HG03108 (cell line): Measurements from ENCODE around the gene ZMYM3.
"Not testable (repeated sequence)": the region's sequence is repeated elsewhere in the genome, so short reads cannot be mapped to it uniquely, and the experiment has no call there.

Experiments
- ATAC-seq: cut with Tn5 transposase; IDR thresholded peaks from one replicate; pipeline ENCODE4 v1.9.1; 2021; ENCODE audit warnings: moderate library complexity; ENCODE audit not compliant: unreplicated experiment

ZMYM3 gene

DNA sequence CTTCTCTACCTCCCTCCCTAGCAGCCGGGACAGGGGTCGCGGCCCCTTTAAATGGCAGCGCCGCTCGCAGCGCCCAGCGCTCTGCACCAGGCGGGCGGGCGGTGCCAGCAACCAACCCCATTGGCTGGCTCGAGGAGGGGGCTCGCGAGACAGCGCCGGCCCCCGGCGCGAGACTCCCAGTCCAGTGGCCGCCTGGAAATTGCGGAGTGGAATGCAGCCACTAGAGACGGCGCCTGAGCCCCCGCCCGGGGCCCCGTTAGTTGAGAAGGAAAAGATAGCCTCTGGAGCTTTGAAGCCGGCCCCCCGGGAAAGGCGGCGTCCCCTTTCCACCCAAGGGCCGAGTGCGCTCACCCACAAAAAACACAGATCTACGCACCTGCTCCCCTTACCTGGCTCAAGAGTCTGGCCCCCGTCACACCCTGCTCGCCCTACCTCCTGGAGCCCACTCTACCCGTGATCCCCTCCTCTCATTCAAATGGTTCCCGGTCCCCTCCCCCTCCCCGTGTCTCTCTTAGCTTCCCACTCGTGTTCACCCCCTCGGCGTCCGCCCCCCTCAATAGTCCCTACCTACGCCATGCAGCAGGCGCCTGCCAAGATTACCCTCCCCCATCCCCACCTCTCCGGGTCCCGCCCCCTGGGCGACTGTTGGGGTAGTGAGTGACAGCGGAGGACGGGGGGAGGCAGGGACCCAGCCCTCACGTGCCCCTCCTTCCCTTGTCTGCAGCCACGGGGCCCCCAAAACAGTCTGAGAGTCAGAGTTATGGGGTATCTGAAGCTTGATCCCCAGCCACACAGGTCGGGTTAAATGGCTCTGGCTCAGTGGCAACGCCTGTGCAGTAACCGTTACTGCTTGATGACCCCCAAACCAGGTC, at the start of gene ZMYM3:
Gene ZMYM3, minus strand, starts transcription at position 49 of the 872 bp plus-strand sequence. CDS start 885 bp downstream, outside the sequence.
- peak; percentile 79 for ATAC-seq

DNA sequence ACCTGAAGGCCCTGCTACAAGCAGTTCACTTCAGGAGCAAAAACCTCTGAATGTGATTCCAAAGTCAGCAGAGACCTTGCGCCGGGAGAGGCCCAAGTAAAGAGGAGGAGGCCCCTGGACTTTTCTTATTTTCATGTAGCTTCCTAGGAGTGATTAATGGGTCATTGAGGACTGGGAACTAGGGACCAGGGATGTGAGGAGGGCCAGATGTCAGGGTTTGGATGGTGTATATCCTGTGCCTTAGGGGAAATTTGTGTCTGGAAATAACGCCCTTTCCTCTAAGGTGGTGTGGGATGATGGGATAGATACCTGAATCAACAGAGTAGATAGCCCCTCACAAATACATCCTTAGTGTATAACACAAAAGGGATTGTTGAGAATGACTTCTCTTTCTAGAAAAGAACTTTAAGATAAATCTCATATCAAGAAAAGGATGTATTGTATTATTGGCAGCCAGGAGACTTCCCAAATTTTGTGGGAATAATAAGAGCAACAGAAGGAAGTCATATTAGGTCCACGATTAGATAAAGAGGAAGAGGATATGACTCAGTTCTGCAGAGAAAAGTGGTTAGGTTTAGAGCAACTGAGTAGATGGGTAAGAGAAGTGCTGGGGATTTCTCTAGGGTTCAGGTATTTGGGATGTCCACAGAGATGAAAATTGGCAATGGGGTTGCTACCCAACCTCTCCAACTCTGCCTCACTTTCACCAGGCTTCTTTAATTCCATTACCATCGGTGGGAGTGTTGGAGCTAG, 48.7 kb upstream of the ZMYM3 start:
- ATAC-seq, result no peak

DNA sequence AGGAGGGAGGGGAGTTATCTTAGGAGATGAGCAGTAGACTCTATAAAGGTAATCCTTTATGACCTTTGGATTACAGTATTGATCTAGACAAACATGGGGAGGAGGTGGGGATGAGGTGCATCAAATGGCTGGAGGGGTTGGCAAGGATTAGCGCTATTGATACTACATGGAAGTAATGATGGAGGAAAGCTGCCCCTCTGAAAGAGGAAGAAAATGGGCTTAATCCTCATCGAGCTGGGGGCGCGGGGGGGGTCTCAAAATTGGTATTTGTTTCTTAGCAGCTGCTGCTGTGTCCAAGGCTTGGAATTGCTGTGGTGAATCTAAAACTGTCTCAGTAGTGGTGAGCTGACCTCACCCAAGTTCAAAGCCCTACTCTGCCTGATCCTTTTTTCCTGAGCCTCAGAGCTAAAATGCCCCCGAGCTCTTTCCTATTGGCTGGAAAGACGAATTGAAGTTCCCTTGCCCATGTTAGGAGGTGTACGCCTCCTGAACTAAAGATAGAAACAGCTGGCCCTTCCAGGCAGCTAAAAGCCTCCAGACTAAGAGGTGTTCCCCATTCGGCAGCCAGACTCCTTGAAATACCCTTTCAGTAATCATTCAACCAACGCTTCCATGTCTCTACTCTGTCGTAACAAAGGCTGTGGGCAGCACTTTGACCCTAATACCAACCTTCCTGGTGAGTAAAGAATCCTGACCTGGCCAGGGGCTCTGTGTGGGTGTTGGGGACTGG, 47.4 kb upstream of the ZMYM3 start, which contains the start of gene ITGB1BP2:
Gene ITGB1BP2, plus strand, starts transcription at position 556 of the 730 bp plus-strand sequence. Its CDS starts 57 bp downstream, at position 613.
- ATAC-seq, result no peak

DNA sequence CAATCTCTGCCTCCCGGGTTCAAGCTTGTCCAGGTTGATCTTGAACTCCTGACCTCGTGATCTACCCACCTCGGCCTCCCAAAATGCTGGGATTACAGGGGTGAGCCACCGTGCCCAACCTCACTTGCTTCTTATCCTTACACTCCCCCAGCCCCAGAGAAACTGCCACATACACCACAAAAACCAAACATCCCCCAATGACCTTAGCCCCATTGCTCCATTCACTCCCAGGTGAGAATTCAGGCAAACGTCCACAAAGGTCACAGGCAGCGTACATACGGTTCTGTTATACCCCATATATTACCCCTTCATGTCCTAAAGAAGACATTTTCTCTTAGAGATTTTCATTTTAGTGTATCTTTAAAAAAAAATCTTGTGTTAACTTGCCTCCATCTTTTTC, 46.6 kb upstream of the ZMYM3 start:
- not testable (repeated sequence) for ATAC-seq

DNA sequence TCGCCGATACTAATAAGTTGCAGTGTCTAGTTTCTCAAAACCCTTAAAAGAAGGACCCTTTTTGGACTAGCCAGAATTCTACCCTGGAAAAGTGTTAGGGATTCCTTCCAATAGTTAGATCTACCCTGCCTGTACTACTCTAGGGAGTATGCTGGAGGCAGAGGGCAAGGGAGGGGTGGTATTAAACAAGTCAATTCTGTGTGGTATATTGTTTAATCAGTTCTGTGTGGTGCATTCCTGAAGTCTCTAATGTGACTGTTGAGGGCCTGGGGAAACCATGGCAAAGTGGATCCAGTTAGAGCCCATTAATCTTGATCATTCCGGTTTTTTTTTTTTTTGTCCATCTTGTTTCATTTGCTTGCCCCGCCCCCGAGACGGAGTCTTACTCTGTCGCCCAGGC, 46.1 kb upstream of the ZMYM3 start:
- not testable (repeated sequence) for ATAC-seq

DNA sequence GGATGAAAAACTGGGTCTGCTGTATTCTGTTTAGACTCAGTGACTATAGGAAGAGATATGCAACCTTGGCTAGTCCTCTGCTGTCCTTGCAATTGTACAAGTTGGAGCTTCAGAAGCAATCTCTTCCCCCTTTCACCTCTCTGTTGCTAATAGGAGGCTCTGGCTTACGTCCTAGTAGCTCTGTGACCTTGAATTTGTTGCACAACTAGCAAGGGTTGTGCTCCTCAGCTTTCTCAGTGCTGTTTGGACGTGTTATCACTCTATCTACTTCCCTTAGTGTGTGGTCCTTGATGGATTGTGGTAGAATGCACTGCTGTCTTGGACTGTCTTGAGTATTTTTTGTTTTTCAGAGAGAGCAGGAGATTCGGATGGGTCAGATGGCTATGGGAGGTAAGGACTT, 44.2 kb upstream of the ZMYM3 start:
- no peak for ATAC-seq

DNA sequence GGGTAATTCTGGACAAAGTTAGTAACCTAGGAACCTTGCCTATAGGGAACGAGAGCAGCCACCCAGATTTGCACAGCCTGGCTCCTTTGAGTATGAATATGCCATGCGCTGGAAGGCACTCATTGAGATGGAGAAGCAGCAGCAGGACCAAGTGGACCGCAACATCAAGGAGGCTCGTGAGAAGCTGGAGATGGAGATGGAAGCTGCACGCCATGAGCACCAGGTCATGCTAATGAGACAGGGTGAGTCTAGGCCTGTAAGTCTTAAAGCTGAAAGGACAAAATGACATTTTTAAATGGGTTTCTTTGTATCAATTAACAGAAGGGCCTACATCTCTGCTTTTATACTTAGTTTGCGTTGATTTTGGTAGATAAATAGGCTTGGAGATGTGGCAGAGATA, 42.9 kb upstream of the ZMYM3 start:
- no peak for ATAC-seq

DNA sequence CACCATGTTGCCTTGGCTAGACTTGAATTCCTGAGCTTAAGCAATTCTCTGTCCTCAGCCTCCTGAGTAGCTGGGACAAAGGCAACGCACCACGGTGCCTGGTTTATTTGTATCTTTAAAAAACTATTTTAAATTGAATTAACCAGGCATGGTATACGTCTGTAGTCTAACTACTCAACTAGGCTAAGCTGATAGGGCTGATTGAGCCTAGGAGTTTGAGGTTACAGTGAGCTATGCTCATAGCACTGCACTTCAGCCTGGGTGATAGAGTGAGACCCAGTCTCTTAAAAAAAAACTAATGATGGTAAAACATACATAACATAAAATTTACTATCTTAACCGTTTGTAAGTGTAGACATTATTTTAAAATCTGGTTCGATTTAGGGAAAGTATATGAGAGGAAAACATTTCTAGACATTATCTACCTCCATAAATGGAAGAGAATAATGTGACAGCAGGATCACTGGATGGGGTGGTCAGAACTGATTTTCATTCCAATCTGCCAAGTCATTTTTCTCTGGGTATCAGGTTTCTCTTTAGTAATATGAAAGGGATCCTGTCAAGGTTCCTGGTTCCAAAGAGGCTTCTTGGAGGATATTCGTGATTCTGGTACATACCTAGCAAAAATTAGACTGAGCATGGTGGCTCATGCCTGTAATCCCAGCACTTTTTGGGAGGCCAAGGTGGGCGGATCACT, 38.9 kb upstream of the ZMYM3 start:
- no peak for ATAC-seq

DNA sequence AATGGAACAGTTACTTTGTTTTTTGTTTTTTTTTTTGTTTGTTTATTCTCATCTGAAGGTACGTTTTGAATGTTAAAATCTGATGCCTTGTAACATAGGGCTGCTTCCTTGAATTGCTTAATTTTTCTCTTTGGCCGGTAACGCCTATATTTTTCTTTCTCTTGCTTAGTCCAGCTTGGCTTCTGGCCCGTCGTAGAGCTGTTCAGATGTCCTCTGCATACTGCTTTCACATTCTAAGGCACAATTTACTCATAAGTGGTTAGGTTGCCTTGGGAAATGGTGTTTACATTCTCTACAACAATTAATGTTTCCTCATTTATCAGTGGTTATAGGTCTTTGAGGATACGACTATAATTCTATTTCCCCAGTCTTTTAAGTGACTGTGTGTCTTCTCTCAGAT, 37.4 kb upstream of the ZMYM3 start:
- no peak for ATAC-seq

DNA sequence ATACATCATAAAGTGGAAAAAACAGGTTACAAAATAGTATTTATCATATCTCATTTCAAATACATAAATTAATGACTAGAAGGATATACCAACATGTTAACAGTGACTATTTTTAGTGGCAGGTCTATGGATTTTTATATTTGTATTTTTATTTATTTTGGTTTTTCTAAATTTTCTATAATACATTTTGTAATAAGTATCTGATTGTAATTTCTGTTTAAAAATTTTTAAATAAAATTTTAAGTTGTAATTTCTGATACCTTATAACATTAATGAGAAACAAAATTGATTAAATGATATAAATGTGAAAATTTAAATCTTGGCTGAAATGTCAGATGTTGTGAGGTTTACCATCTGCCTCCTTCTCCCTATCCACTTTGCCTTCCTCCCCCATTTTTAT, 32.0 kb upstream of the ZMYM3 start:
- no peak for ATAC-seq

DNA sequence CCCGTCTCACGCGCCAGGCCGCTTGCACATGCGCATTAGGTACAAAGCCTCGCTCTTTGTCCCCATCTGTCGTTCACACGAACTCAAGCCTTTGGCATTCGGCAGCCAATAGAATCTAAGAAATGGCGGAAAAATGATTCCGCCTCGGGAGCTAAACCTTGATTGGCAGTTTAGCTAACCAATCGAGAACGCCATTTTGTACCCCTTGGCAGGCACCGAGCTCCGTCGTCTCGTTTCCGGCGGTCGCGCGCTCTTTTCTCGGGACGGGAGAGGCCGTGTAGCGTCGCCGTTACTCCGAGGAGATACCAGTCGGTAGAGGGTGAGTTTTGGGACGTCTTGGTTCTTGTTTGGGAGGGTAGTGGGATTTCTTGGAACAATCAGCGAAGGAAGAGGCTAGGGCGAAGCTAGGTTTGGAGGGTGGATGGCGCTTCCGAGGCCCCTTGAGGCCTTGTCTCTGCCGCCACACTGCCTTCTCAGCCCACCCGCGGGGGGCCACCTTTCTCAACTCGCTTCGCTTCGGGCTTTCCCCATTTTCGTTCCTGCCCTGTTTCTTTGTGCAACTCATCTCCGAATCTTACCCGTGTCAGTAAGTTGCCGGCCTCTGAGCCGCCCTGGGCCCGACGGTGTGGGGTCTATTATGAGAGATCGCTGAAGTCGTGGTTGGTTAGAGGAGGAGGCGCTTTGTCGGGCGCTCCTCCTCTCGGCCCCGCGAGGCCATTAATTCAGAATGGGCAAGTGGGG, 29.6 kb upstream of the ZMYM3 start, which contains the start of gene NONO:
Gene NONO, plus strand, starts transcription at position 233 of the 741 bp plus-strand sequence. CDS start 7,003 bp downstream, outside the sequence.
- peak; percentile 79 for ATAC-seq

DNA sequence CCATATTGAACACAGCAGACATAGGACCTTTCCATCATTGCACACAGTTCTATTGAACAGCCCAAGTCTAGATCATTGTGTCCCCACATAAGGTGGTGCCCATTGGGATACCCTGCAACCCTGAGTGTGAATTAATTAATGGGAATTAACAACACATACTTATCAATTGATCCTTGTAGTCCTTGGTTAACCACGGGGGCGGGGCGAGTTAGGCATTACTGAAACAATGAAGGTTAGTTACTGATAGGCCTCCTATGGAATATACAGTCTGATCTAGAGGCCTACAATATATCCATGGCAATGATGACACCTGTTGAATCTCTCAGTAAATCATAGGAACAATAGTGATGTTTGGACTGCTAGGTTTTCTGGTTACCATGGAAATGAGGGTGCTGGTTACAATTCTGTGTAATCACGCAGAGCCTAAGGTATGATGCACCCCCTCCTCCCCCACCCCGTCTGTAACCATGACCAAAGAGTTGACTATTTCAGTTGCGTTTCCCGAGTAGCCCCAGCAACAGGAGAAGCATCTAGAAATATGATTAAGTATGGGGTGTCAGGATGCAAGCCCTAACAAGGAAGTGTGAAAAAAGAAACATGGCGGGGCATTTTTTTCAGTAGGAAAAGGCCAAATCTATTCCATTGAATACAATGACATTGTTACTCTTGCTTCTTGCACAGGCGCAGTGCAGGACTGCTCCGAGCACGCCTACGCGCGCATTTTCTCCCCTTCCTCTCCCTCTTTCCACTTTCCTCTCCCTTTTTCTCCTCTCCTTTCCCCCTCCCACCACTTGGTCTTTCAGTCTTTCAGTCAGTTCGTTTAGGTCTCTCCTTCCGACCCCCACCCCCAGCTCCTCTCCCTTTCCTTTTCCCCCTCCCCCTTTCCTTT, 28.8 kb upstream of the ZMYM3 start:
- ATAC-seq, result peak; percentile 3

DNA sequence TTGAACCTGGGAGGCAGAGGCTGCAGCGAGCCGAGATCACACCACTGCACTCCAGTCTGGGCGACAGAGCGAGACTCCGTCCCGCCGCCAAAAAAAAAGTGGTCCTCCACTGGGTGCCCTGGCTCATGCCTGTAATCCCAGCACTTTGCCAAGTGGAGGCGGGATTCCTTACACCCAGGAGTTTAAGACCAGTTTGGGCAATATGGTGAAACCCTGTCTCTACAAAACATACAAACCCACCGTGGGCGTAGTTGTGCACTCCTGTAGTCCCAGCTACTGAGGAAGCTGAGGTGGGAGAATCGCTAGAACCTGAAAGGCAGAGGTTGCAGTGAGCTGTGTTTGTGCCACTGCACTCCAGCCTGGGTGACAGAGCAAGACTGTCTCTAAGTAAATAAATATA, 27.4 kb upstream of the ZMYM3 start:
- ATAC-seq, result not testable (repeated sequence)

DNA sequence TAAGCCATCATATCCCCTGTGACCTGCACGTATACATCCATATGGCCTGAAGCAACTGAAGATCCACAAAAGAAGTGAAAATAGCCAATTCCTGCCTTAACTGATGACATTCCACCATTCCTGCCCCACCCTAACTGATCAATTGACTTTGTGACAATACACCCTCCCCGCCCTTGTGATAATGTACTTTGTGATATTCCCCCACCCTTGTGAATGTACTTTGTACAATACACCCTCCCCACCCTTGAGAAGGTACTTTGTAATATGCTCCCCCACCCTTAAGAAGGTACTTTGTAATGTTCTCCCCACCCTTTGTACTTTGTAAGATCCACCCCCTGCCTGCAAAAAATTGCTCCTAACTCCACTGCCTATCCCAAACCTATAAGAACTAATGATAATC, 18.4 kb upstream of the ZMYM3 start:
- ATAC-seq, result not testable (repeated sequence)

DNA sequence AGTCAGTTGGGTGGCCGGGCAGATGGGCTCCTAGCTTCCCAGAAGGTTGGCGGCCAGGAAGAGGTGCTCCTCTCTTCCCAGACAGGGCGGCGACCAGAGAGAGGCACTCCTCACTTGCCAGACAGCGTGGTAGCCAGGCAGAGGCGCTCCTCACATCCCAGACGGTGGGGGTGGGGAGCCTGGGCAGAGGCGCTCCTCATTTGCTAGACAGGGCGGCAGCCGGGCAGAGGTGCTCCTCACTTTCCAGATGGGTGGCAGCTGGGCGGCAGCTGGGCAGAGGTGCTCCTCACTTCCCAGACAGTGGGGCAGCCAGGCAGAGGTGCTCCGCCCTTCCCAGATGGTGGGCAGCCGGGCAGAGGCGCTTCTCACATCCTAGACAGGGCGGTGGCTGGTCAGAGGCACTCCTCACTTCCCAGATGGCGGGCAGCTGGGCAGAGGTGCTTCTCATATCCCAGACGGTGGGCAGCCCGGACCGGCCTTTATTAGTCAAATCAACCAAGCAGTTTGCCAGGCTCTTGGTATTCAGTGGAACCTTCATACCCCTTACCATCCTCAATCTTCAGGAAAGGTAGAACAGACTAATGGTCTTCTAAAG, 16.0 kb upstream of the ZMYM3 start:
- ATAC-seq, result no peak

DNA sequence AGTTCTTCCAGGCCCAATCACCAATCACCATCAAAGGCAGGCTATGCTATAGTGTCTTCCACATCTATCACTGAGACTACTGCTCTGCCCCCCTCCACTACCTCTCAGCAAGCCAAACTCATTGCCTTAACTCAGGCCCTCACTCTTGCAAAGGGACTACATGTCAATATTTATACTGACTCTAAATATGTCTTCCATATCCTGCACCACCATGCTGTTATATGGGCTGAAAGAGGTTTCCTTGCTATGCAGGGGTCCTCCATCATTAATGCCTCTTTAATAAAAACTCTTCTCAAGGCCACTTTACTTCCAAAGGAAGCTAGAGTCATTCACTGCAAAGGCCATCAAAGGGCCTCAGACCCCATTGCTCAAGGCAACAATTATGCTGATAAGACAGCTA, 14.7 kb upstream of the ZMYM3 start:
- not testable (repeated sequence) for ATAC-seq

DNA sequence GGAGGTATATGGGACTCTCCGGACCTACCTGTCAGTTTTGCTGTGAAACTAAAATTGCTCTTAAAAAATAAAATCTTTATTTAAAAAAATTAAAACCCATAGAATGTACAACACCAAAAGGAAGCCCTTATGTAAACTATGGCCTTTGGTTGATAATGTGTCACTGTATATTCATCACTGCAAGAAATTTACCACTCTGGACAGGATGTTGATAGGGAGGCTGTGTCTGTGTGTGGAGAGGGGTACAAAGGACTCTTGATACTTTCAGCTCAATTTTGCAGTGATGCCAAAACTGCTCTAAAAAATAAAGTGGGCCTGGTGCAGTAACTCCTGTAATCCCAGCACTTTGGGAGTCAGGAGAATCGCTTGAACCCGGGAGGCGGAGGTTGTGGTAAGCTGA, 2.9 kb upstream of the ZMYM3 start:
- ATAC-seq, result no peak

DNA sequence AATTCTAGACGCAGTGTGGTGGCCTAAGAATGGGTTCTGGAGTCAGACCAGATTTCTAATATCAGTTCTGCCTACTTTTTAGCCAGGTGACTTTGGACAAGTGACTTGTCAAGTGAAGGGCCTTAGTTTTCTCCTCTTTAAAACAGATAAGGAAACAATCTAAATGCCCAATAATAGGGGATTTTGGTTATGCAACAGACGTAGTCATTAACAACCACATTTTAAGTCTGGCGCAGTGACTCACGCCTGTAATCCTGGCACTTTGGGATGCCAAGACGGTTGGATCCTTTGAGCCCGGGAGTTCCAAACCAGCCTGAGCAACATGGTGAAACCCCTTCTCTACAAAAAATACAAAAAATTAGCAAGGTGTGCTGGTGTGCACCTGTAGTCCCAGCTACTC, 2.1 kb upstream of the ZMYM3 start:
- no peak for ATAC-seq
